A673 (cell line): ENCODE results near the gene MVB12B. TPM values are rescaled to one million over a fixed set of nuclear protein-coding genes. Genes with fewer than 3 reads are reported as not detected.

Experiments
- BruUV-seq: library from RNA; stranded (reverse); fragments of 400-500 nt; replicated peaks from 2 replicates; lab custom pipeline; 2021; lab: Mats Ljungman, UMichigan
- CTCF ChIA-PET: fragments of 300-600 bp; sonication (Branson Sonifier 250); formaldehyde crosslinking; loops from one replicate; lab custom pipeline; 2022; ENCODE audit warnings: antibody characterized with exemption; lab: Charles Lee
- POLR2A ChIA-PET: fragments of 300-600 bp; sonication (Branson Sonifier 250); formaldehyde crosslinking; loops from one replicate; lab custom pipeline; 2022; ENCODE audit warnings: antibody characterized with exemption; ENCODE audit not compliant: low non-redundant PET; lab: Charles Lee
- DNase-seq: peaks from one replicate; pipeline ENCODE4 v3.0.0-alpha.2; 2015; ENCODE audit warnings: low spot score
- H3K27ac ChIP-seq: fragments of 200-600 bp; sonication (generic); 2 replicates; pipeline ENCODE4 v1.5.1; 2016; ENCODE audit warnings: mixed run types, low read depth, mild to moderate bottlenecking, mixed read lengths, antibody characterized with exemption, low read length; ENCODE audit not compliant: poor library complexity, severe bottlenecking
- H3K27me3 ChIP-seq: fragments of 200-600 bp; sonication (generic); replicated peaks from 2 replicates; pipeline ENCODE4 v1.6.1; 2017; ENCODE audit warnings: mixed run types, low read depth, mild to moderate bottlenecking, mixed read lengths, antibody characterized with exemption, low read length; ENCODE audit not compliant: insufficient read depth, poor library complexity
- H3K36me3 ChIP-seq: fragments of 200-600 bp; sonication (generic); 2 replicates; pipeline ENCODE4 v1.6.1; 2016; ENCODE audit warnings: mixed run types, mild to moderate bottlenecking, mixed read lengths, antibody characterized with exemption, low read length; ENCODE audit not compliant: insufficient read depth, poor library complexity, severe bottlenecking
- H3K4me1 ChIP-seq: fragments of 200-600 bp; sonication (generic); 2 replicates; pipeline ENCODE4 v1.6.1; 2017; ENCODE audit warnings: mixed run types, mild to moderate bottlenecking, mixed read lengths, antibody characterized with exemption, low read length; ENCODE audit not compliant: insufficient read depth, poor library complexity, severe bottlenecking
- H3K4me3 ChIP-seq: fragments of 200-600 bp; sonication (generic); 2 replicates; pipeline ENCODE4 v1.5.1; 2016; ENCODE audit warnings: low read depth, mixed run types, mild to moderate bottlenecking, mixed read lengths, low read length; ENCODE audit not compliant: poor library complexity, severe bottlenecking
- H3K9me3 ChIP-seq: fragments of 200-600 bp; sonication (generic); 2 replicates; pipeline ENCODE4 v1.6.1; 2016; ENCODE audit warnings: mixed run types, low read depth, mild to moderate bottlenecking, mixed read lengths, antibody characterized with exemption, low read length; ENCODE audit not compliant: poor library complexity, severe bottlenecking
- CTCF ChIP-seq: fragments of 300-800, 200-600 bp; sonication (generic); conservative IDR thresholded peaks from 2 replicates; pipeline ENCODE4 v1.5.1; 2017; ENCODE audit warnings: low read depth, mild to moderate bottlenecking, antibody characterized with exemption, low read length, moderate library complexity, mixed read lengths
- EZH2 ChIP-seq: fragments of 200-600 bp; sonication (generic); IDR thresholded peaks from 2 replicates; pipeline ENCODE4 v1.6.1; 2017; ENCODE audit warnings: borderline replicate concordance, low read depth, mild to moderate bottlenecking, mixed read lengths, antibody characterized with exemption, low read length; ENCODE audit not compliant: poor library complexity, severe bottlenecking
- intact Hi-C: fragments of 100-400 bp; cut with micrococcal nuclease; formaldehyde crosslinking; loops from one replicate; pipeline ENCODE4 v1.10.0; 2022; ENCODE audit not compliant: unreplicated experiment
- total RNA-seq: library from RNA; stranded (reverse); gene quantifications from 2 replicates; pipeline ENCODE4 v1.2.3, GENCODE V29; 2021

Gene MVB12B
- total RNA-seq, 1 experiment from 2014 or later: 12.3 TPM

DNA sequence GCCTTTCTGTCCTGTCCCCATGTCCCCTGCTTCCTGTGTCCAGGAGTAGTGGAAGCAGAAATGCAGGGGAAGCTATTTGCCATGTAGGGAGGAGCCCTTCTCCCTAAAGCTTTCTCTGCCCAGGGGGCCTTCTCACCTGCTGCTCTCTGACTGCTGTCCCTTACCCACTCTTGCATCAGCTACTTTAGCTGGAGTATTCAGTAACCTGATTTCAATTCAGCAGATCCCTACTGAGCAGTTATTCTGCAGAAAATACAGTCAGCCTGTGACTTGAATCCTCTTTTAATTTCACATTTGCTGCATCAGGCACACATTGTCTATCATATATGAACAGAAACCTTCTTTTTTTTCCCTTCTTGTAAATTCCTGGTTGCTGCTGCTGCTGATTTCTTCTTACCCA, 90.4 kb downstream of the MVB12B start:
- no peak overlapping the region for H3K27ac ChIP-seq
- no peak for DNase-seq
- no peaks in the 10 kb centered on the region for H3K4me1 ChIP-seq
- POLR2A ChIA-PET: no interaction called here
- no peak overlapping the region for H3K4me3 ChIP-seq
- H3K36me3 ChIP-seq: no peaks in the 10 kb centered on the region
- no peaks in the 10 kb centered on the region for H3K27me3 ChIP-seq
- TF ChIP-seq EZH2: no peak
- TF ChIP-seq CTCF: no peak
- H3K9me3 ChIP-seq: no peaks in the 10 kb centered on the region
- intact Hi-C loops: no loop called here
- BruUV-seq: no TSS peak
- CTCF ChIA-PET: no interaction called here

GRCh38 chr9:126417684-126418083, 91.1 kb downstream of the MVB12B start:
- no TSS peak for BruUV-seq
- TF ChIP-seq EZH2: no peak
- TF ChIP-seq CTCF: no peak
- Histone ChIP-seq H3K9me3 (no peaks in the 10 kb centered on the region), H3K36me3 (no peaks in the 10 kb centered on the region), H3K4me3 (no peak overlapping the region), H3K27ac (no peak overlapping the region), H3K4me1 (no peaks in the 10 kb centered on the region), H3K27me3 (no peaks in the 10 kb centered on the region)
- CTCF ChIA-PET: no interaction called here
- POLR2A ChIA-PET: no interaction called here
- intact Hi-C loops: no loop called here
- DNase-seq: no peak

DNA sequence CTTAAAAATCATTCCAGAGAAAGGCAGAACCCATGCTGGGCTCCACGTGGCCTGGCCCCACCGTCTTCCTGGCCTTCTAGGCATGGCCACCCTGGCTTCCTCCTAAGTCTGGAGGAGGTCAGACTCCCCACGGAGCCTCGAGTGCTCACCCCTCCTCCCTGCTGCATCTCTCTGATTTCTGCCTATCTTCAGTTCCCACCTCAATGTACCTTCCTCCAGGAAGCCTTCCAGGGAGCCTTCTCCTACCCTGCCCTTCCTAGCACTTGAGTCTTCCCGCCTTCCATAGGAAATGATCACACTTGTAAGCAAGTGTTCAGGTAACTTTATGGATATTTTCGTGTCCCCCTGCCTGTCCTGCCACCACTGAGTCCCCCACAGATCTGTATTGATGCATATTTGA, 92.0 kb downstream of the MVB12B start:
- Histone ChIP-seq H3K4me3 (no peak overlapping the region), H3K27me3 (no peaks in the 10 kb centered on the region), H3K9me3 (no peaks in the 10 kb centered on the region), H3K27ac (no peak overlapping the region), H3K36me3 (no peaks in the 10 kb centered on the region), H3K4me1 (no peaks in the 10 kb centered on the region)
- no peak for TF ChIP-seq CTCF
- TF ChIP-seq EZH2: no peak
- no TSS peak for BruUV-seq
- intact Hi-C loops: no loop called here
- ChIA-PET CTCF (no interaction called here), POLR2A (no interaction called here)
- no peak for DNase-seq
